B cell (primary cell): ENCODE measurements around the gene ARMC12. TPM values are rescaled to one million over a fixed set of nuclear protein-coding genes. Genes with fewer than 3 reads are reported as not detected.

Experiments used
- ATAC-seq: fragments of 200-7000 bp; cut with Tn5 transposase; one replicate; pipeline ENCODE4 v1.10.0; 2021; ENCODE audit warnings: low read depth, mild to moderate bottlenecking, moderate number of reproducible peaks, moderate library complexity
- CTCF ChIA-PET: fragments of 350-600 bp; sonication (Branson Sonifier 250); formaldehyde crosslinking; loops from one replicate; lab custom pipeline; 2021; ENCODE audit warnings: antibody characterized with exemption, inconsistent platforms; lab: Charles Lee
- POLR2A ChIA-PET: fragments of 350-600 bp; sonication (Branson Sonifier 250); formaldehyde crosslinking; loops from one replicate; lab custom pipeline; 2021; ENCODE audit warnings: antibody characterized with exemption; lab: Charles Lee
- DNase-seq: peaks from one replicate; pipeline ENCODE4 v3.0.0; 2013
- H2AFZ ChIP-seq: 2 replicates; pipeline ENCODE4 v1.6.1; 2012; ENCODE audit warnings: mild to moderate bottlenecking, low read depth, low read length; ENCODE audit not compliant: insufficient read depth, poor library complexity, severe bottlenecking
- H3K27ac ChIP-seq, 2 donors: 1 replicate in 1 of 2; 2 replicates in 1 of 2; pipeline ENCODE4 v1.5.1; 2012 to 2013; ENCODE audit warnings: low read length in 2 of 2, mild to moderate bottlenecking in 2 of 2, moderate library complexity in 1 of 2
- H3K27me3 ChIP-seq, 4 experiments: fragments of 200-600 bp in 1 of 4; sonication (generic) in 1 of 4; replicated peaks in 1 of 4; 1 replicate in 2 of 4; 2 replicates in 2 of 4; pipeline versions ENCODE4 v1.6.1 to v1.7.0; 2013 to 2016; ENCODE audit warnings: low read length in 3 of 4, mild to moderate bottlenecking in 2 of 4, mixed read lengths in 1 of 4, moderate library complexity in 1 of 4; ENCODE audit not compliant: insufficient read depth in 4 of 4, control insufficient read depth in 3 of 4; ENCODE audit errors: control extremely low read depth in 1 of 4
- H3K36me3 ChIP-seq, 2 experiments: replicated peaks in 1 of 2; 1 replicate in 1 of 2; 2 replicates in 1 of 2; pipeline versions ENCODE4 v1.6.1 to v1.7.1; 2013; ENCODE audit warnings: low read length in 1 of 2; ENCODE audit not compliant: insufficient read depth in 2 of 2, control insufficient read depth in 1 of 2; ENCODE audit errors: control extremely low read depth in 1 of 2, extremely low read depth in 1 of 2
- H3K4me1 ChIP-seq, 2 donors: fragments of 200-600 bp in 1 of 2; sonication (generic) in 1 of 2; 1 replicate in 1 of 2; 2 replicates in 1 of 2; pipeline versions ENCODE4 v1.5.1 to v1.6.1; 2013 to 2017; ENCODE audit warnings: low read length in 2 of 2; ENCODE audit not compliant: control insufficient read depth in 2 of 2, insufficient read depth in 2 of 2
- H3K4me2 ChIP-seq: replicated peaks from 2 replicates; pipeline ENCODE3; 2012; ENCODE audit warnings: mild to moderate bottlenecking, low read depth, low read length; ENCODE audit not compliant: poor library complexity, severe bottlenecking
- H3K4me3 ChIP-seq, 5 experiments: fragments of 200-600 bp in 1 of 5; sonication (generic) in 1 of 5; 1 replicate in 3 of 5; 2 replicates in 2 of 5; pipeline versions ENCODE4 v1.5.1 to v1.7.0; 2011 to 2016; ENCODE audit warnings: low read length in 4 of 5, mild to moderate bottlenecking in 4 of 5, low read depth in 2 of 5, control low read depth in 1 of 5, moderate library complexity in 1 of 5; ENCODE audit not compliant: insufficient read depth in 1 of 5; ENCODE audit errors: control extremely low read depth in 1 of 5, extremely low read depth in 1 of 5
- H3K79me2 ChIP-seq: fragments of 200-600 bp; sonication (generic); one replicate; pipeline ENCODE4 v1.6.0; 2016; ENCODE audit warnings: low read length; ENCODE audit not compliant: control insufficient read depth, insufficient read depth
- H3K9ac ChIP-seq: fragments of 200-600 bp; sonication (generic); 2 replicates; pipeline ENCODE4 v1.6.1; 2017; ENCODE audit warnings: mild to moderate bottlenecking, low read length, moderate library complexity
- H3K9me3 ChIP-seq, 3 donors: one replicate each; pipeline versions ENCODE4 v1.6.1 to v1.7.1; 2013; ENCODE audit warnings: low read length in 2 of 3; ENCODE audit not compliant: control insufficient read depth in 2 of 3, insufficient read depth in 1 of 3; ENCODE audit errors: control extremely low read depth in 1 of 3
- H4K20me1 ChIP-seq: 2 replicates; pipeline ENCODE4 v1.6.0; 2012; ENCODE audit warnings: mild to moderate bottlenecking, low read length; ENCODE audit not compliant: insufficient read depth, control insufficient read depth, poor library complexity, severe bottlenecking
- H3K27ac Mint-ChIP-seq: one replicate; pipeline ENCODE4 v1.8.0; 2021; ENCODE audit warnings: mixed read lengths
- H3K27me3 Mint-ChIP-seq: one replicate; pipeline ENCODE4 v1.8.0; 2021; ENCODE audit warnings: mixed read lengths
- H3K4me1 Mint-ChIP-seq: one replicate; pipeline ENCODE4 v1.8.0; 2021; ENCODE audit warnings: mixed read lengths
- H3K4me3 Mint-ChIP-seq: one replicate; pipeline ENCODE4 v1.8.0; 2021; ENCODE audit warnings: mixed read lengths
- H3K9me3 Mint-ChIP-seq: one replicate; pipeline ENCODE4 v1.8.0; 2022; ENCODE audit warnings: mixed read lengths; ENCODE audit not compliant: insufficient read depth
- CTCF ChIP-seq: fragments of 200-600 bp; IDR thresholded peaks from one replicate; pipeline ENCODE4 v1.8.0; 2022; ENCODE audit warnings: antibody characterized with exemption, mild to moderate bottlenecking
- EZH2 ChIP-seq: IDR thresholded peaks from 2 replicates; pipeline ENCODE4 v1.6.1; 2012; ENCODE audit warnings: borderline replicate concordance, low read depth, mild to moderate bottlenecking, moderate library complexity, low read length; ENCODE audit not compliant: insufficient read depth, poor library complexity, severe bottlenecking
- WGBS: methylation state at CpG from one replicate; pipeline ENCODE4 v1.1.5; 2013; ENCODE audit warnings: missing lambda C conversion rate; ENCODE audit not compliant: insufficient coverage; 5-methylcytosine and 5-hydroxymethylcytosine counted together
- intact Hi-C: fragments of 100-400 bp; cut with micrococcal nuclease; formaldehyde crosslinking; loops from one replicate; pipeline ENCODE4 v1.10.0; 2022
- polyA plus RNA-seq: library from polyadenylated mRNA; depleted of rRNA; stranded (reverse); fragments of >200 nt; gene quantifications from 2 replicates; pipeline ENCODE4 v1.2.3, GENCODE V29; 2012
- total RNA-seq, 2 donors: library from RNA; stranded (reverse); fragments of 120-200 nt in 1 of 2; gene quantifications; 1 replicate in 1 of 2; 2 replicates in 1 of 2; pipeline versions ENCODE4 v1.2.3 to v1.2.4, GENCODE V29; 2013 to 2022

ARMC12 gene
- total and polyA plus RNA-seq, 2 donors (not counting 1 experiment from before 2014, with no cell fraction given): 0.52 to 2.8 TPM

GRCh38 chr6:35787266-35788218, 50.7 kb downstream of the ARMC12 start:
- POLR2A ChIA-PET: interaction anchor here (0.6 kb wide), 1 partner anchor 179 kb away, joined by 3 read pairs; no protein-coding TSS in a partner anchor
- H3K4me3 ChIP-seq: no peak overlapping the region
- Mint-ChIP-seq H3K27me3 (peaks cover 53% of the 10 kb centered on the region), H3K4me1 (no peaks in the 10 kb centered on the region), H3K9me3 (no peaks in the 10 kb centered on the region), H3K27ac (no peak overlapping the region), H3K4me3 (no peak overlapping the region)
- 88% methylated on average over 11 of the region's 13 CpGs for WGBS
- H3K79me2 ChIP-seq: no peaks in the 10 kb centered on the region
- H4K20me1 ChIP-seq: no peaks in the 10 kb centered on the region
- H3K27me3 ChIP-seq: peaks cover 0 to 22% (median 14%) of the 10 kb centered on the region in 4 experiments
- H3K9ac ChIP-seq: no peak overlapping the region
- H2AFZ ChIP-seq: no peak overlapping the region
- no peaks in the 10 kb centered on the region for H3K36me3 ChIP-seq
- intact Hi-C loops: no loop called here
- TF ChIP-seq EZH2: no peak
- TF ChIP-seq CTCF: no peak
- no peak overlapping the region for H3K27ac ChIP-seq
- ATAC-seq: no peak
- CTCF ChIA-PET: no interaction called here
- peaks cover 0 to 4% of the 10 kb centered on the region in 2 donors for H3K4me1 ChIP-seq
- H3K9me3 ChIP-seq: peaks cover 0 to 12% (median 0%) of the 10 kb centered on the region in 3 donors
- no peak overlapping the region for H3K4me2 ChIP-seq
- DNase-seq: no peak

GRCh38 chr6:35788423-35788982, 51.7 kb downstream of the ARMC12 start:
- ChIA-PET CTCF (interaction anchor here (0.8 kb wide), 1 partner anchor 52 kb away, joined by 3 read pairs; the partner anchor contains the start of gene ARMC12), POLR2A (no interaction called here)
- no peaks in the 10 kb centered on the region for H3K79me2 ChIP-seq
- peaks cover 0 to 26% (median 14%) of the 10 kb centered on the region in 4 experiments for H3K27me3 ChIP-seq
- H3K9ac ChIP-seq: no peak overlapping the region
- 53% methylated on average over 2 of the region's 4 CpGs for WGBS
- Mint-ChIP-seq H3K27ac (no peak overlapping the region), H3K27me3 (peaks cover 58% of the 10 kb centered on the region), H3K9me3 (no peaks in the 10 kb centered on the region), H3K4me3 (no peak overlapping the region), H3K4me1 (no peaks in the 10 kb centered on the region)
- H3K36me3 ChIP-seq: no peaks in the 10 kb centered on the region
- H3K4me3 ChIP-seq: no peak overlapping the region
- no peak overlapping the region for H3K4me2 ChIP-seq
- H3K27ac ChIP-seq: no peak overlapping the region
- ATAC-seq (no peak), DNase-seq (no peak)
- H3K4me1 ChIP-seq: peaks cover 0 to 4% of the 10 kb centered on the region in 2 donors
- no peaks in the 10 kb centered on the region for H4K20me1 ChIP-seq
- intact Hi-C loops: no loop called here
- H2AFZ ChIP-seq: no peak overlapping the region
- no peak for TF ChIP-seq CTCF
- TF ChIP-seq EZH2: no peak
- H3K9me3 ChIP-seq: peaks cover 0 to 12% (median 0%) of the 10 kb centered on the region in 3 donors
